ENCODE measurements around the gene ZCWPW1. TPM values are rescaled to one million over a fixed set of nuclear protein-coding genes. Genes with fewer than 3 reads are reported as not detected.

Gene ZCWPW1, protein sequence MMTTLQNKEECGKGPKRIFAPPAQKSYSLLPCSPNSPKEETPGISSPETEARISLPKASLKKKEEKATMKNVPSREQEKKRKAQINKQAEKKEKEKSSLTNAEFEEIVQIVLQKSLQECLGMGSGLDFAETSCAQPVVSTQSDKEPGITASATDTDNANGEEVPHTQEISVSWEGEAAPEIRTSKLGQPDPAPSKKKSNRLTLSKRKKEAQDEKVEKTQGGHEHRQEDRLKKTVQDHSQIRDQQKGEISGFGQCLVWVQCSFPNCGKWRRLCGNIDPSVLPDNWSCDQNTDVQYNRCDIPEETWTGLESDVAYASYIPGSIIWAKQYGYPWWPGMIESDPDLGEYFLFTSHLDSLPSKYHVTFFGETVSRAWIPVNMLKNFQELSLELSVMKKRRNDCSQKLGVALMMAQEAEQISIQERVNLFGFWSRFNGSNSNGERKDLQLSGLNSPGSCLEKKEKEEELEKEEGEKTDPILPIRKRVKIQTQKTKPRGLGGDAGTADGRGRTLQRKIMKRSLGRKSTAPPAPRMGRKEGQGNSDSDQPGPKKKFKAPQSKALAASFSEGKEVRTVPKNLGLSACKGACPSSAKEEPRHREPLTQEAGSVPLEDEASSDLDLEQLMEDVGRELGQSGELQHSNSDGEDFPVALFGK
- total RNA-seq = 3.4 TPM
- long read RNA-seq, partial matches to known transcripts = 0 of 8 reads
- long read RNA-seq, other reads (novel, unspliced or antisense) = 6 of 8 reads

DNA sequence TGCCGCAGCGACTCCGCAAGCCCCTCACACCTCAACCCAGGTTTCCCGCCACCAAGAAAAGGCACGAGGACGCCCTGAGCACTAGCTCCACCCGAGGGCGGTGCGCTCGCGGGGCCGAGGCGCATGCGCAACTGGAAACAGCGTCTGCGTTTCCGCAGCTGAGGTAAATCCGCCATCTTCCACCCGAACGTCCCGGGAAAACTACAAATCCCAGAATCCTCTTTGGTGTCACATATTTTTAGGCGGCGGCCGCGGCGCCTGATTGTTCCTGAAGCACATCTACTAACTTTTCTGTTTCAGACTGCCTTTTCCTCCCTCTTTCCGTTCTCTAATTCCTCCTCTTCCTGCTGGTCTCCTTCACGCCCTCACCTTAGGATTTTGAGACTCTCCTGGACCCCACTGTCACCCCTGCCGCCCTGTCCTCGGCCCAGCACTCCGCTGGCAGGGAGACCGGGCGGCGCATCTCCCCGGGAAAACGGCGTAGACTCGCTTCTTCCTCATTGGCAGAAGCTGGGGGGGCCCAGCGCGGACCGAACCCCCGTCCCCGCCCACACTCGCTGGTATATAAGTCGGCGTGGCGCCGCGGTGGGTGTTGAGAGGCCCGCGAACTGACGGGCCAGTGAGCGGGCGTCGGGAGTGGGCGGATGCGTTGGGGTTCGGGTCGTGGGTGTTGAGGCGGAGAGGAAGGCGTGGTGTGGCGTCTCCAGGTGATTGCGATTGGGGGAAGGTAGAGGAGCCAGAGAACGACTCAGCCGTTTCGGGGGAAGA lies at the start of gene ZCWPW1:
TSS of gene ZCWPW1 (minus strand) at position 505 of the 768 bp plus-strand sequence. CDS start 8,054 bp downstream, outside the sequence.
- intact Hi-C loops (cut with DNase I) = loop anchor here (1.0 kb wide), 1 partner anchor 8 kb away; the partner anchor contains the start of gene PPP1R35
- peak; percentile 97 for DNase-seq (ENCODE audit: low spot score)

GRCh38 chr7:100477871-100478267 lies 49.4 kb upstream of the ZCWPW1 start:
- intact Hi-C loops (cut with DNase I) = no loop called here
- no peak for DNase-seq (ENCODE audit: low spot score)

DNA sequence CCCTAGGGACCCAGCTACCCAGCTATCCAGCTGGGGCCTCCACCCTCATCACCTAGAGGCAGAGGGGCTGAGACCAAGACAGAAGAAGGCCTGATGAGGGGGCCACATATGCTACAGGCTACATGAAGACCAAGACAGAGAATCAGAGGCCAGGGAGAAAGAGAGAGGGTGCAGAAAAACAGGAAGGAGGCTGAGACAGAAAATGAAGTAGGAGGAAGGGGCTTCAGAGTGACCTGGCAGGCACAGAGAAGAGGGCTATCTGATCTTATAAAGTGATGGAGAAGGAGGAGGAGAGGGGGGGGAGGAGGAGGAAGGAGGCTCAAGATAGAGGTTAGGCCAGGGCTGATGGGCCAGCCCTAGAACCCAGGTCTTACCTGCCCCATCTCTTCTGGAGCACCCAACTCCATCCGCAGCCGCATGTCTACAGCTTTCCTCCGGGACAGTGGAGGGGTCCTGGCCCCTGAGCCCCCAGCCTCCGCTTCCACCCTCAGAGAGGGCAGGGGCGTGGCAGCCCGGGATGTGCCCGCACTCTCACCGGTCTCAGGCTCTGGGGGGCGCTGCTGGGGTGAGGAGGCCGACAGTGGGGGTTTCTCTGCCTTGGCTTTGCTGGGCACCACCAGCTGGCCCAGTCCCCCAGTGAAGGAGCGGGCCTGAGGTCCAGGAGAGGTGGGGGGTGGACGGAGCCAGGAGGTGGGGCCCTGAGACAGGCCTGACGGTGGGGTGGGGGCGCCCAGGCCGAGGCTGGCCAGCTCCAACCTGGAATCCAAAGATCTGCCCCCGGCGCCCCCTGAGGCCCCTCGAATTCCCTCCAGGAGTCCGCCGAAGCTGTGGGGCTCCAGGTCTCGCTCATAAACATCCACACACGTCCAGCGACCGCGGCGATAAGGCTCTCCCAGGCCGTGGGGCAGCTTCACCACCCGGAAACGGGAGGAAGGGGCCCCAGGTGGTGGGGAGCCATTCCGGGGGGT lies 48.7 kb upstream of the ZCWPW1 start:
- no peak for DNase-seq (ENCODE audit: low spot score)

DNA sequence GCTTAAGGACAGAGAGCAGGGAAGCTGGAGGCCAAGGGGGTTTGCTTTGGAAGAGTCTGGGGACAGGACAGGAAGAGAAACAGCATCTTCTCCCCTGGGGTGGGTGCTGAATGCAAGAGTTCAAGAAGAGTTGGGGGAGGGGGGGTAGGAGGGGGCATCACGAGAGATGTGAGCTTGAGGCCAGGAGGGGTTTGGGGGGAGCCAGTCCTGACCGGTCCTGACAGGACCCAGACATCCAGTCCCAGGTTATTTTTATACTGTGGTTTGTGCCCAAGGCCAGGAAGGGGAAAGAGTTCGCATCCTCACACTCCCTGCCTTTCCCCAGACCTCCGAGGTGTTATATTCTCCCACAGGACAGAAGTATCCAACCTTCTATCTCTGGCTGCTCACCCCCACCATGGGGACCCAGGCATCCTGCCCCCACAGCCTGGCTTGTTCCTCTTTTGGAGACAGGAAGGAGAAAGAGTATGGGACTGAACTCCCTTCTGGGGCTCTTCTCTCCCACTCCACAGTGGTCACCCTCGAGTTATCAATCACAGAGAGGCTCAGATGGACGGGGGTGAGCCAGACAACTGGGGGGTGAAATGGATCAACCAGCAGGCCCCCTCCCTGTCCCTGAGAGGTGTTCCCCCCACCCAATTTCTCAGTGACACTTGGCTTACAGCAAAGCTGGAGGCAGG lies 47.7 kb upstream of the ZCWPW1 start:
- intact Hi-C loops (cut with DNase I) = no loop called here

More for the DNA sequence above, 48.7 kb upstream of the ZCWPW1 start:
- intact Hi-C loops (cut with DNase I) = no loop called here

GRCh38 chr7:100475549-100475948 lies 47.0 kb upstream of the ZCWPW1 start:
- DNase-seq (ENCODE audit: low spot score) = no peak
- intact Hi-C loops (cut with DNase I) = no loop called here

More for the DNA sequence above, 47.7 kb upstream of the ZCWPW1 start:
- no peak for DNase-seq (ENCODE audit: low spot score)

- intact Hi-C loops (cut with DNase I) = no loop called here
- DNase-seq (ENCODE audit: low spot score) = no peak
Measured at GRCh38 chr7:100472854-100473499, 44.5 kb upstream of the ZCWPW1 start.

GRCh38 chr7:100472121-100472851 lies 43.8 kb upstream of the ZCWPW1 start:
- intact Hi-C loops (cut with DNase I) = no loop called here
- DNase-seq (ENCODE audit: low spot score) = no peak

GRCh38 chr7:100471021-100471420 lies 42.5 kb upstream of the ZCWPW1 start:
- DNase-seq (ENCODE audit: low spot score) = no peak
- intact Hi-C loops (cut with DNase I) = no loop called here

DNA sequence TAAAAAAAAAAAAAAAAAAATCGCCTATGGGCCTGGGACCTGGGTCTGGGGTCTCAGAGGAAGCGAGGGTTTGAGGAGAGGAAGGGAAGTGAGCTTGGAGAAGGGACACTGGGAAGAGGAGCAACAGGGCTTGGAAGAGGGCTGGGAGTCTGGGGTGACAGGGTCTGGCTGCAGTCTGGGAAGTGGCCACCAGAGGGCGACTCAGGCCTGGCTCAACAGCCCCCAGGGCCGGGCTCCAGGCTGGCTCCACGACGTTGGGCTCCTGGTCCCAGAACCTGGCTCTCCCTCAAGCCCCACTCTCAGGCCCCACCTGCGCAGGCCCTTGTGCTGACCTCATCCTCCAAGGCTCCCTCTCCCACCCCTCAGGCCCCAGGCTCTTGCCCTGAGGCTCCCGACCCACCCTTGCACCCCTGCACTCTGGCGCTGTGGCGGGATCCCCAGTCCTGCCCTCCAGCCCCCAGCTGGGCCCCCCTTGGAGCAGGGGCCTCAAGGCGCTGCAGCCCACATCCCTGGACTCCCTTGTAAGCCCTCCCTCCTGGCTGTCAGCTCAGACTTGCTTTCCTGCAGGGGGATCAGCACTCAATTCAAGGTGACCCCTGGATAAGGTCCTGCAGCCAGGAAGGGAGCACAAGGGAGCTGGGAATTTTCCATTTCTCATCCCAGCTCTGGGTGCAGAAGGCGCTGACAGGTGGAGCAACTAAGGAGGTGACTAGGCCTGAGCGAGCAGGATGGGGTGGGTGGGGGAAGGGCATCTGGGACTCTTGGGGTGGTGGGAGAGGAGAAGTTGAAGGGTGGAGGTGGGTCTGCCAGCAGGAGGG lies 40.9 kb upstream of the ZCWPW1 start:
- intact Hi-C loops (cut with DNase I) = loop anchor here (1.0 to 5.0 kb wide), 3 partner anchors 90 to 253 kb away; partner anchors contain the start of genes EPO and GIGYF1
- peak; percentile 94 for DNase-seq (ENCODE audit: low spot score)

GRCh38 chr7:100467638-100468373 lies 39.3 kb upstream of the ZCWPW1 start:
- DNase-seq (ENCODE audit: low spot score) = no peak
- intact Hi-C loops (cut with DNase I) = loop anchor here (2.0 to 5.0 kb wide), 3 partner anchors 15 to 254 kb away; partner anchors contain the start of genes EPO, GIGYF1 and NYAP1

- DNase-seq (ENCODE audit: low spot score) = no peak
- intact Hi-C loops (cut with DNase I) = loop anchor here (2.0 to 5.0 kb wide), 3 partner anchors 16 to 255 kb away; partner anchors contain the start of genes EPO, GIGYF1 and NYAP1
Measured at GRCh38 chr7:100466653-100467605, 38.4 kb upstream of the ZCWPW1 start.

- intact Hi-C loops (cut with DNase I) = loop anchor here (2.0 to 5.0 kb wide), 3 partner anchors 17 to 256 kb away; partner anchors contain the start of genes EPO, GIGYF1 and NYAP1
Measured at GRCh38 chr7:100465702-100466311, 37.3 kb upstream of the ZCWPW1 start.

GRCh38 chr7:100465299-100465698 lies 36.8 kb upstream of the ZCWPW1 start:
- intact Hi-C loops (cut with DNase I) = loop anchor here (5.0 kb wide), 2 partner anchors 227 to 257 kb away; partner anchors contain the start of genes EPO and GIGYF1
- no peak for DNase-seq (ENCODE audit: low spot score)

More at GRCh38 chr7:100465702-100466311, 37.3 kb upstream of the ZCWPW1 start:
- DNase-seq (ENCODE audit: low spot score) = peak; percentile 84

Data from cardiac septum (tissue), 1 donor.